ENCODE results near the gene CIC. TPM values are rescaled to one million over a fixed set of nuclear protein-coding genes. Genes with fewer than 3 reads are reported as not detected.
A peak's percentile ranks its signal among the peaks of the same experiment; 100 is the strongest.

Gene CIC
- total and polyA plus RNA-seq, 2 of the 13 experiments (the other 11 are each of a cell fraction or from before 2014, with no cell fraction given): 5.9 to 8.0 TPM

- TF ChIP-seq ZHX2 (IDR thresholded peaks at IDR 0.05; ENCODE audit: low read depth) (no peak), ZHX2 (CRISPR knock-in tag; IDR thresholded peaks at IDR 0.05; ENCODE audit: borderline replicate concordance) (no peak), ZBED4 (CRISPR knock-in tag; IDR thresholded peaks at IDR 0.05; ENCODE audit: borderline replicate concordance) (no peak), ZNF879 (CRISPR knock-in tag; IDR thresholded peaks at IDR 0.05) (no peak), ZNF720 (CRISPR knock-in tag; IDR thresholded peaks at IDR 0.05) (no peak), ZNF615 (CRISPR knock-in tag; IDR thresholded peaks at IDR 0.05; ENCODE audit: borderline replicate concordance) (no peak), SETDB1 (CRISPR knock-in tag; IDR thresholded peaks at IDR 0.05; ENCODE audit: borderline replicate concordance) (no peak), ZNF7 (CRISPR knock-in tag; IDR thresholded peaks at IDR 0.05) (no peak), DMTF1 (CRISPR knock-in tag; IDR thresholded peaks at IDR 0.05) (no peak), ZNF138 (CRISPR knock-in tag; IDR thresholded peaks at IDR 0.05; ENCODE audit: low read depth) (no peak), NFIB (CRISPR knock-in tag; IDR thresholded peaks at IDR 0.05; ENCODE audit: borderline replicate concordance) (no peak), ZNF549 (CRISPR knock-in tag; IDR thresholded peaks at IDR 0.05) (no peak), ZNF703 (CRISPR knock-in tag; IDR thresholded peaks at IDR 0.05; ENCODE audit: borderline replicate concordance) (no peak), ZSCAN12 (CRISPR knock-in tag; IDR thresholded peaks at IDR 0.05) (no peak), NR1H2 (CRISPR knock-in tag; IDR thresholded peaks at IDR 0.05; ENCODE audit: borderline replicate concordance, low read depth) (no peak), CREM (IDR thresholded peaks at IDR 0.05) (peak; percentile 51; the same call in 1 of the 2 replicates), CREM (CRISPR knock-in tag; IDR thresholded peaks at IDR 0.05) (no peak)
Observed at GRCh38 chr19:42281146-42281826, 12.2 kb downstream of the CIC start (continued).
